Trophoblast cell (in vitro differentiated cells and primary cell): ENCODE data around the gene POLR2L.

Experiments used
- DNase-seq, 2 donors: peaks; one replicate each; pipeline ENCODE4 v3.0.0-alpha.2; 2016
- H2AFZ ChIP-seq: 2 replicates; pipeline ENCODE4 v1.6.1; 2013; ENCODE audit warnings: low read length, moderate library complexity, mild to moderate bottlenecking; ENCODE audit not compliant: insufficient read depth, poor library complexity
- H2AK5ac ChIP-seq: 2 replicates; pipeline ENCODE4 v1.6.1; 2013; ENCODE audit warnings: mild to moderate bottlenecking, low read length
- H2BK120ac ChIP-seq: 2 replicates; pipeline ENCODE4 v1.6.1; 2013; ENCODE audit warnings: low read length, mild to moderate bottlenecking, moderate library complexity; ENCODE audit not compliant: insufficient read depth, poor library complexity
- H2BK12ac ChIP-seq: 2 replicates; pipeline ENCODE4 v1.6.1; 2013; ENCODE audit warnings: mild to moderate bottlenecking, low read length, moderate library complexity
- H2BK5ac ChIP-seq: 2 replicates; pipeline ENCODE4 v1.6.1; 2013; ENCODE audit warnings: low read length, low read depth, moderate library complexity, mild to moderate bottlenecking; ENCODE audit not compliant: poor library complexity
- H3K14ac ChIP-seq: 2 replicates; pipeline ENCODE4 v1.6.1; 2013; ENCODE audit warnings: mild to moderate bottlenecking, low read length
- H3K18ac ChIP-seq: 2 replicates; pipeline ENCODE4 v1.6.1; 2013; ENCODE audit warnings: mild to moderate bottlenecking, low read length
- H3K23ac ChIP-seq: 2 replicates; pipeline ENCODE4 v1.6.1; 2013; ENCODE audit warnings: low read length
- H3K27ac ChIP-seq: 2 replicates; pipeline ENCODE4 v1.5.1; 2013; ENCODE audit warnings: low read depth, mild to moderate bottlenecking, inconsistent platforms, low read length, moderate library complexity
- H3K27me3 ChIP-seq: 2 replicates; pipeline ENCODE4 v1.6.1; 2013; ENCODE audit warnings: inconsistent platforms, mild to moderate bottlenecking, low read length, moderate library complexity; ENCODE audit not compliant: insufficient read depth
- H3K36me3 ChIP-seq, 2 experiments: 1 replicate in 1 of 2; 2 replicates in 1 of 2; pipeline ENCODE4 v1.6.1; 2013; ENCODE audit warnings: low read length in 2 of 2, mild to moderate bottlenecking in 2 of 2, moderate library complexity in 1 of 2; ENCODE audit not compliant: insufficient read depth in 2 of 2, control insufficient read depth in 1 of 2
- H3K4ac ChIP-seq: 2 replicates; pipeline ENCODE4 v1.6.1; 2013; ENCODE audit warnings: low read depth, mild to moderate bottlenecking, low read length, moderate library complexity
- H3K4me1 ChIP-seq, 2 experiments: 1 replicate in 1 of 2; 2 replicates in 1 of 2; pipeline ENCODE4 v1.6.1; 2013; ENCODE audit warnings: low read length in 2 of 2, mild to moderate bottlenecking in 2 of 2, moderate library complexity in 1 of 2; ENCODE audit not compliant: insufficient read depth in 2 of 2, control insufficient read depth in 1 of 2
- H3K4me2 ChIP-seq: 2 replicates; pipeline ENCODE4 v1.6.1; 2013; ENCODE audit warnings: inconsistent platforms, mild to moderate bottlenecking, low read length, moderate library complexity
- H3K4me3 ChIP-seq: 2 replicates; pipeline ENCODE4 v1.5.1; 2013; ENCODE audit warnings: mild to moderate bottlenecking, low read depth, low read length, inconsistent platforms
- H3K79me1 ChIP-seq: one replicate; pipeline ENCODE4 v1.6.1; 2013; ENCODE audit warnings: low read length
- H3K79me2 ChIP-seq: 2 replicates; pipeline ENCODE4 v1.6.1; 2013; ENCODE audit warnings: low read length, mild to moderate bottlenecking; ENCODE audit not compliant: control insufficient read depth, insufficient read depth, poor library complexity
- H3K9ac ChIP-seq: 2 replicates; pipeline ENCODE4 v1.6.1; 2013; ENCODE audit warnings: mild to moderate bottlenecking, low read length
- H3K9me3 ChIP-seq: 2 replicates; pipeline ENCODE4 v1.6.1; 2013; ENCODE audit warnings: low read depth, mild to moderate bottlenecking, control low read depth, inconsistent platforms, low read length; ENCODE audit not compliant: insufficient read depth
- H4K12ac ChIP-seq: 2 replicates; pipeline ENCODE4 v1.6.1; 2013; ENCODE audit warnings: low read depth, mild to moderate bottlenecking, low read length, moderate library complexity
- H4K8ac ChIP-seq: 2 replicates; pipeline ENCODE4 v1.6.1; 2013; ENCODE audit warnings: low read depth, mild to moderate bottlenecking, low read length, moderate library complexity
- H4K91ac ChIP-seq: one replicate; pipeline ENCODE4 v1.6.1; 2013; ENCODE audit warnings: low read depth, mild to moderate bottlenecking, low read length, moderate library complexity
- WGBS: extraction: QIAGEN DNeasy Blood & Tissue Kit; methylation state at CpG from one replicate; pipeline ENCODE4 v1.1.7; 2013; ENCODE audit warnings: missing lambda C conversion rate; ENCODE audit not compliant: insufficient read length, insufficient coverage; ENCODE audit errors: extremely low coverage; 5-methylcytosine and 5-hydroxymethylcytosine counted together

The POLR2L gene

DNA sequence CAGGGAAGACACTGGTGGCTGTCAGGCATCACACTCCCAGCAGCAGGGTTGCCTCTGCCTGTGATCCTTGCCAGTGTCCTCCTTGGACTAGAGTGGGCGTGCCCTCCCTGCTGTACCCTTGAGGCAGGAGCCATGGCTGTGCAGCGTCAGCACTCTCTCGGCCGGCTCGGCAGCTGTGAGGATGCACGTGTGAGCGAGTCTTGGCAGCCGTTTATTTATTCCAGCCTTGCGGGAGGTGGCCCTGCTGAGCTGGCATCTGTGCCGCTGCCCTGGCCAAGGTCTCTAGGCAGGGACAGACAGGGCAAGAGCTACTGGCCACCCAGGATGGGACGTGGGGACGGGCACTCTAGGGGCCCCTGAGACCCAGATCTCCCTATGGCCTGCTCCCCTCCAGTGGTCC is 34.2 kb upstream of the POLR2L start:
- Histone ChIP-seq H2BK5ac (no peak overlapping the region), H3K79me1 (no peaks in the 10 kb centered on the region), H4K91ac (no peak overlapping the region), H2BK12ac (no peak overlapping the region), H3K27me3 (no peaks in the 10 kb centered on the region), H2AFZ (no peak overlapping the region), H3K4me3 (no peak overlapping the region), H3K9ac (no peak overlapping the region), H3K18ac (no peak overlapping the region), H3K14ac (no peak overlapping the region), H3K4ac (no peak overlapping the region), H4K8ac (no peak overlapping the region), H3K27ac (no peak overlapping the region), H3K4me2 (no peak overlapping the region), H3K4me1 (no peaks in the 10 kb centered on the region), H3K79me2 (no peaks in the 10 kb centered on the region), H2AK5ac (no peak overlapping the region), H3K9me3 (no peaks in the 10 kb centered on the region), H3K23ac (no peak overlapping the region), H4K12ac (no peak overlapping the region), H3K36me3 (peaks cover 22 to 30% of the 10 kb centered on the region in 2 experiments), H2BK120ac (no peak overlapping the region)
- DNase-seq: no peak
- no CpG with 5 or more reads among the region's 12 CpGs for WGBS

DNA sequence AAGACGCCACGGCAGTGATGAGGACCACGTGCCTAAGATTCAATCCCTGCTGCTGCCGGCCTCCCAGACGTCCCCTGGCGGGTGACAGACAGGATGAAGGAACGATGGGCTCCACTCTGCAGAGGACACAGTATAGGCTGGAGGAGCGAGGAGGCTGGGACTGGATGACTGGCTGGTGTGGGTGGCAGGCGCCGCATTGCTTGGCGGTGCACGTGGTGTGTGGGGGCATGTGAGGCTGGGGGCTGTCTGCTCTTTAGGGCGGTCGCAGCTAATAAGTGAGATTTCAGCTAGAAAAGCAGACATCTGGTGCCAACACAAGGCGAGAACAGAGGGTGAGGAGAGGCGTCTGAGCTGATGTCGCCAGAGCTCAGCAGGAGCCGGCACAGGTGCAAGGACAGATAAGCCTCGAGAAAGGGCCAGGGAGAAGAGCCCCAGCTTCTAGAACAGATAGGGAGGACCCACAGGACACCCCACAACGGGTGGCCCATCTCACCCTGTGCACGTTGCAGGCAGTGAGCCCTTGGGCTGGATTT is 33.5 kb upstream of the POLR2L start:
- WGBS: no CpG with 5 or more reads among the region's 21 CpGs
- Histone ChIP-seq H3K79me1 (no peaks in the 10 kb centered on the region), H3K9me3 (no peaks in the 10 kb centered on the region)

DNA sequence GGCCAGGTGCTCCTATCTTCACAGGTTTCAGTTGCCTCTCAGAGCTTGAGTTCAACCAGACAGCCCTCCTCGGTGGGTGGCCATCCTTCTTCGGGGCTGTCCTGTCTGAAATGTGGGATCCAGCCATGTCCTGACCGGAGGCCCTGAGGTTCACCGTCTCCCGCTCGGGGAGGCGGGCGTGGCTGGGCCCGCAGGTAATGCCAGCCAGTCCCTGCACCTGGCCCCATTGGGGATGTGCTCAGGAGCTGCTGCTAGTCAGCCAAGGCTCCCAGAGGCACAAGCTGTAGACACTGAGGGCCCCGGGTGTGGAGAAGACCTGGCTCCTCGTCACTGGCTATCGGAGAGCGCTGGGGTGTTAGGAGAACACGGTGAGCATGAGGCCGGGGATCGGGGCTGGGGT is 32.9 kb upstream of the POLR2L start:
- H3K27me3 ChIP-seq: no peaks in the 10 kb centered on the region
- no peak overlapping the region for H3K18ac ChIP-seq
- no peaks in the 10 kb centered on the region for H3K79me2 ChIP-seq
- H3K4me2 ChIP-seq: no peak overlapping the region
- no peak overlapping the region for H2BK120ac ChIP-seq
- no peak for DNase-seq
- no peaks in the 10 kb centered on the region for H3K4me1 ChIP-seq
- no peak overlapping the region for H2AFZ ChIP-seq
- no peak overlapping the region for H4K12ac ChIP-seq
- H2AK5ac ChIP-seq: no peak overlapping the region
- H3K9ac ChIP-seq: no peak overlapping the region
- no peaks in the 10 kb centered on the region for H3K79me1 ChIP-seq
- no peak overlapping the region for H3K27ac ChIP-seq
- no peak overlapping the region for H2BK12ac ChIP-seq
- peaks cover 16 to 22% of the 10 kb centered on the region in 2 experiments for H3K36me3 ChIP-seq
- no peak overlapping the region for H3K14ac ChIP-seq
- no peak overlapping the region for H3K4me3 ChIP-seq
- WGBS: no CpG with 5 or more reads among the region's 16 CpGs
- H3K4ac ChIP-seq: no peak overlapping the region
- no peak overlapping the region for H2BK5ac ChIP-seq
- no peak overlapping the region for H4K8ac ChIP-seq
- H3K9me3 ChIP-seq: no peaks in the 10 kb centered on the region
- H4K91ac ChIP-seq: no peak overlapping the region
- no peak overlapping the region for H3K23ac ChIP-seq

More for the DNA sequence above, 33.5 kb upstream of the POLR2L start:
- no peak overlapping the region for H4K91ac ChIP-seq
- H3K36me3 ChIP-seq: peaks cover 21 to 26% of the 10 kb centered on the region in 2 experiments
- no peak overlapping the region for H3K14ac ChIP-seq
- H2AFZ ChIP-seq: no peak overlapping the region
- no peak overlapping the region for H4K8ac ChIP-seq
- H3K27ac ChIP-seq: no peak overlapping the region
- no peak overlapping the region for H3K4me3 ChIP-seq
- no peaks in the 10 kb centered on the region for H3K27me3 ChIP-seq
- no peak overlapping the region for H3K4me2 ChIP-seq
- H3K18ac ChIP-seq: no peak overlapping the region
- no peak for DNase-seq
- no peaks in the 10 kb centered on the region for H3K79me2 ChIP-seq
- H2AK5ac ChIP-seq: no peak overlapping the region
- no peak overlapping the region for H3K9ac ChIP-seq
- H4K12ac ChIP-seq: no peak overlapping the region
- H3K4me1 ChIP-seq: no peaks in the 10 kb centered on the region
- H3K23ac ChIP-seq: no peak overlapping the region
- no peak overlapping the region for H2BK5ac ChIP-seq
- H2BK120ac ChIP-seq: no peak overlapping the region
- H3K4ac ChIP-seq: no peak overlapping the region
- H2BK12ac ChIP-seq: no peak overlapping the region

DNA sequence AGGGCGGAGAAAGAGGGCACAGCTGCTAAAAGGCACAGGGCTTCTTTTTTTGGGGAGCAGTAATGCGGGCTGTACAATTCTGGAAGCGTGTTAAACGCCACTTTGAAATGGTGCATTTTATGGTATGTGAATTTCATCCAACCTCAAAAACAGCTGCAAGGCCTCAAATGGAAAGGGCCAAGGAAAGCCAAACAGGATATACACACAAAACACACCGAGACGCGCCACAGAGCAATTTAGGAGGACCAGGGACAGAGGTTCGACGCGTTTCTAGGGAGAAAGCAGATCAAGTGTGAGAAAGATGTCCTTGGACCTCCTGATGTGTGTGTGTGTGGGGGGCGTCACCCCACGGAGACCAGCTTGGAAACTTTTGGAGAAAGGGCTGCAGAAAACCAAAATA is 31.4 kb upstream of the POLR2L start:
- Histone ChIP-seq H3K9ac (no peak overlapping the region), H3K27me3 (no peaks in the 10 kb centered on the region), H3K4ac (no peak overlapping the region), H2BK120ac (no peak overlapping the region), H3K27ac (no peak overlapping the region), H3K79me2 (no peaks in the 10 kb centered on the region), H3K23ac (no peak overlapping the region), H3K4me2 (no peak overlapping the region), H2BK12ac (no peak overlapping the region), H2AFZ (no peak overlapping the region), H2BK5ac (no peak overlapping the region), H3K36me3 (peaks cover 10 to 13% of the 10 kb centered on the region in 2 experiments), H3K4me3 (no peak overlapping the region), H4K12ac (no peak overlapping the region), H4K8ac (no peak overlapping the region), H2AK5ac (no peak overlapping the region), H4K91ac (no peak overlapping the region), H3K79me1 (no peaks in the 10 kb centered on the region), H3K9me3 (no peaks in the 10 kb centered on the region), H3K18ac (no peak overlapping the region), H3K14ac (no peak overlapping the region), H3K4me1 (no peaks in the 10 kb centered on the region)
- no peak for DNase-seq
- no CpG with 5 or more reads among the region's 12 CpGs for WGBS
